ENCODE data around the gene ATP13A3. TPM values are rescaled to one million over a fixed set of nuclear protein-coding genes. Genes with fewer than 3 reads are reported as not detected.

The ATP13A3 gene
- total RNA-seq, 1 donor from 2014 or later, result 98.2 TPM

DNA sequence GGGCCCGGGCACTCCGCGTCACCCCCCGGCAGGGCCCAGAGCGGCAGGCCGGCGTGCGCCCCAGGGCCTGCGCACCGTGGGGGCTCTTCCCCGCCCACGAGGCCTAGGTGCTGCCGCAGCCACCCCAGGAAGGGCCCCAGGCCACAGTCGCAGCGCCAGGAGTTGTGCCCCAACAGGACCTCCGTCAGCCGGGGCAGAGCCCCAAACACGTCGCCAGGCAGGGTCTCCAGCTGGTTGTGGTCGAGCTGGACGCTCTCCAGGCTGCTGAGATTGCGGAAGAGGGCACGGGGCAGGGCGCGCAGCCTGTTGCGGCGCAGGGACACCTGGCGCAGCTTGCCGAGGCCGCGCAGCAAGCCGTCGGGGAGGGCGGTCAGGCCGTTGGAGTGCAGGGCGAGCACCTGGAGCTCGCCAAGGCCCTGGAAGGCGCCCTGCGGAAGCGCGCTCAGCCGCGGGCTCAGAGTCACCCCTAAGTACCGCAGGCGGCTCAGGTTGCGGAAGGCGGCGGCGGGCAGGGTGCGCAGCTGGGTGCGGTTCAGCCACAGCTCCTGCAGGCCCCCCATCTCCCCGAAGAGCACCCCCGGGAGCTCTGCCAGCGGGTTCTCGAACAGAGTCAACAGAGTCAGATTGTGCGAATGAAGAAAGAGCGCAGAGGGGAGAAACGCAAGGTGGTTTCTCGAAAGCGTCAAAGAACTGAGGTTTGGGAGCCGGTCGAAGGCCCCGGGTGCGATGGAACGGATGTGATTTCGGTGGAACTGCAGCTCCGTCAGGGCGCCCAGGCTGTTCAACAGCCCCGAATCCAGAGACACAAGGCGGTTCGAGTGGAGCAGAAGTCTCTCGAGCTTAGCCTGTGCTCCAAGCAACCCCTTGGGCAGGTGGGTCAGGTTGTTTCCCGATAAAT, 89.7 kb downstream of the ATP13A3 start:
- no peak for DNase-seq (ENCODE audit: extremely low read depth, low read depth, low spot score)

DNA sequence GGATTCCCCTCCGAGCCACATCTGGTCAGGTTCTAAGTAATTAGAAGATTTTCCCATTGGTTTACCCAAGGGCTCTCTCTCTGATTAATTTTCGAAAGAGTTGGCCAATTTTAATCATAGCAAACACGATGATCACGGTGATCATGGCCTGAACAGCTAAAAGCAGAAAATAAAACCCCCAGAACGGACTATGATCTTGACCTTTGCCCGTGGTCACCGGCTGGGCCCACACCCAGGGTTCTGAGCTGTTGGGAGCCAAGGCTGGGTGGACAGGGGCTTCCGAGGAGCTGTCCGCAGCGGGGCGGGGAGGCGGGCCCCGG, 90.3 kb downstream of the ATP13A3 start:
- DNase-seq (ENCODE audit: extremely low read depth, low read depth, low spot score), result no peak

DNA sequence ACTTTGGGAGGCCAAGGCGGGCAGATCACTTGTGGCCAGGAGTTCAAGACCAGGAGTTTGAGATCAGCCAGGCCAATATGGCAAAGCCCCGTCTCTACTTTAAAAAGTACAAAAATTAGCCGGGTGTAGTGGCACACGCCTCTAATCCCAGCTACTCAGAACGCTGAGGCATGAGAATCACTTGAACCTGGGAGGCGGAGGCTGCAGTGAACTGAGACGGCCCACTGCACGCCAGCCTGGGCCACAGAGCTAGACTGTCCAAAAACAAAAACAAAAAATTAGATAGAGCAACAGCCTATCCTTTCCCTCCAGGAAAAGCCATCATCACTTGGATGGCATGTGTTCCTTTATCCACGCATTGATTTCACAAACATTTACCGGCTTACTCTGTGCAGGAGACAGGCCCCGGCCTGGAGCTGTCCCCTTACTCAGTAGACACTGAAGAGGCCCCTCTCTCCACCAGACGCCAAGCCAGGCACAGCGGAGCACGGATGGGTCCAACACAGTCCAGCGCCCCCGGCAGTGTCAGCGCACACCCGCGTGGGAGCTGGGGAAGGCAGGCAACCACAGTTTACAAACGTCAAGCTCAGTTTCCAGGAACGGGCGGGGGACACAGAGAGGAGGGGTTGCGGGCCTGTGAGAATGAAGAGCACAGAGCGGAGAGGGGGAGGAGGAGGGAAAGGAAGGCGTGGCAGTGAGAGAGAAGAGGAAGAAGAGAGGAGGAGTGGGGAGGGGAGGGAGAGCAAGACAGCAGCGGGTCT, 90.8 kb downstream of the ATP13A3 start:
- no peak for DNase-seq (ENCODE audit: extremely low read depth, low read depth, low spot score)

DNA sequence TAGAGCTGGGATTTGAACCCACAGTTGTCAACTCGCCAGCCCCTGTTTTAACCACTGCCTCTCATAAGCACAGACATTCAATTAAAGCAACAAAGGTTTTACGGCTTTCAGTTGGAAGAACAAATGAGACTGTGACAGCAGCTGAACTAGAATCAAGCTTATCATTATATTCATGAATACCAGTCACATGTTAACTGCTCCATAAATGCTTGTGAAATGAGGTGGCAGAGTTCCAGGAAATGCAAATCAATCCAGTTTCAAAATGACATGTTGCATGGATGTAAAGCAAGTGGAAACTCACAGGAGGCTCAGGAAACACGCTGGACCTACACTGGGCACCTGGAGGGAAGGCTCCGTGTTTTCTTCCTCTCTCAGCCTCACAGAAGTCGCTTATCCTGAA, 91.6 kb downstream of the ATP13A3 start:
- DNase-seq (ENCODE audit: extremely low read depth, low read depth, low spot score), result no peak

DNA sequence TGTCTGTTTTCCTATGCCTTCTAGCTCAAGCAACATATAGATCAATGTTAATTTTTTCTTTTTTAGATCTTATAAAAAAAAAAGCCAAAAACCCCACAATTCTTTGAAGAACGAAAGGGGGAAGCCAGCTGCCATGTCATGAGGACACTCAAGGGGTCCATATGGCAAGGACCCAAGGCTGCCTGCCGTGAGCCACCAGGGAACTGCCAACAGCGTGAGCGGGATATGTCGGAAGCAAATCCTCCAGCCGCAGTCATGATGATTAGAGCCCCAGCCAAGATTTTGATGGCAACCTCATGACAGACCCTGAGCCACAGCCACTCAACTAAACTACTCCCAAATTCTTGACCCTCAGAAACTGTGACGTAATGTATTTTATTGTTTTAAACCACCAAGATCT, 94.2 kb downstream of the ATP13A3 start:
- no peak for DNase-seq (ENCODE audit: extremely low read depth, low read depth, low spot score)

DNA sequence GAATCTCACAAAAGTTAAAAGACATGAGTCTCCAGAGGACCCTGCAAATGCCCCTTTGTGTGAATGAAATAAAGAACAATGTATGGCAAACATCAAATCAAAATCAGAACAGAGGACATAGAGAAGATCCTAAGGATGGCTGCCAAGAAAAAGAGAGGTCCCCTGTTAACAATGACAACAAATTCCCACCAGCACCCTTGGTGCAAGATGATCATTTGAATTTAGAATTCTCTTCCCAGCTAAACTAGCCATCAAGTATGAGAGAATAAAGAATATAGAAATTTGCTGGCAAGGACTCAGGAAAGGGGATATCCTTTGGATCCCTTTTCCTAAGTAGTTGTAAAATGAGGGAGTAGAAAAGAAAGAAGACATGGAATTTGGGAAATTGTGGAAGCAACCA, 96.0 kb downstream of the ATP13A3 start:
- DNase-seq (ENCODE audit: extremely low read depth, low read depth, low spot score), result no peak

DNA sequence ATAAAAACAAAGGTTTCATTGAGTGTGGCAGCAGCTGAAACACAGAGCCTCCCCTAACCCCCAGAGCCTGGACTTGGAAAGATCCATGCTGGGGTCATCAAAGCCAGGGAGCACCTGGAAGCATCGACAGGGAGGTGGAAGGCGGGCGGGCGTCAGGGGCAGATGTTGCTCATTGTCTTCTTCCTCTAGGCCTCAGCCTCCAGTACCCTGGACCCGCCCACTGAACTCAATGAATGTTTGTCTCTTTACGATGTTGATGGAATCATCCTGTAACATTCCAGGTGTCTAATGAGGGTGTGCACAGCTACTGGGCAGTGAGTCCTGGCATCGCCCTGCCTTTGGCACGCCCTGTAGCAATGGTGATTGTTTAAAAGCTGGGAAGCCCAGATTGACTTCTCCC, 97.5 kb downstream of the ATP13A3 start:
- DNase-seq (ENCODE audit: extremely low read depth, low read depth, low spot score), result no peak

DNA sequence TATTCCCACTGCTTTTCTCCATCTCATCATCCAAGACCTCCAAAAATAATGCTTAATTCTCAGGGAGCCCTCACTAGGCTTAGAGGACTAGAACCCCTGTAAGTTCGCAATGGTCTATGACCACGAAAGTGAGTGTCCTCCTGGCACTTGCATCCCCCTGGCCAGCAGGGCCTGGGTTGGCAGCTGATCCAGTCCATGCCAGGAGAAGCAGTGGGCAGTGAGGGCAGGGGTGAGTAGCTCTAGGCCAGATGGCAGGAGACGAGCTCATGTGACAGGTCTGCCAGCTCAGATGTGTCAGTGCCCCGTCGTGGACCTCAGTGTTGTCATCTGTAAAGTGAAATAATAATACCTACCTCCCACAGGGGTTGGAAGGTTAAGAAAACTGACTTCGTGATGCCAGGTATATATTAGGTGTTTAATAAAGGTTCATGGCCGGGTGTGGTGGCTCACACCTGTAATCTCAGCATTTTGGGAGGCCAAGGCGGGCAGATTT, 98.8 kb downstream of the ATP13A3 start:
- no peak for DNase-seq (ENCODE audit: extremely low read depth, low read depth, low spot score)

DNA sequence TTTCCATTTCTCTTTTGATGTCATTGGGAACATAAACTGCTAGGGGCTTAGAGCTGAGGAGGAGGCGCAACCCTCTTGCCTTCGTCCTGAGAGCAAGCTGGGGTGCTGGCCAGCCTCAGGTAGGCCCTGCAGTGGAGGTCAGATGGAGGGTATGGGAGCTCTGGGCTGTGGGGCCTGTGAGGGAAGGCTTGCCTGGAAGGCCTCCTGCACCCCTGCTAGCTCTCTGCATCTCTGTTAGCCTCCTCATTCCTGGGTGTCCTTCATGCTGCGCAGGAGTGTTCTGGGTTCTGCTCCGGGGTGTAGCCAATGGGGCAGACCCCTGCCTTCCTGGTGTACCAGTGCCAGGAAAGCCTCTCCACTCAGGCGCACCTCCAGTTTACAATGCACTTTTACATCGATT, 99.5 kb downstream of the ATP13A3 start:
- no peak for DNase-seq (ENCODE audit: extremely low read depth, low read depth, low spot score)

DNA sequence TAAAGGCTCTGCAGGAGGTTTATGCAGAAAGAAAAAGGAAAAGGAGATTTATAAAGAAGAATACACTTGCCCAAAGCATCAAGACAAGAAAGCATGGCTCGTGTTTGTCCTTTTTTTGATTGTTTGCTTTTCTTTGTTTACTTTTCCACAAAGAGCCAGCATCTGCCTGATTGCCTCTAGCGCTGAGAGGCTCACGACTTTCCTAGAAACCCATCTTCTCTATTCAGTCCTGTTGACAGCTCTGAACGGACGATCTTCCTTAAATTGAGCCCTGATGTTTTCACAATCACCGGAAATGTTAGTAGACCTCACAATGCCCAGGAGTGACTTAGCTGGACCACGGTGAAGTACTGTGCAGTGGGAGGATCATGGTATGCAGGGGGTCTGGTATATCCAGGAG, 100.2 kb downstream of the ATP13A3 start:
- no peak for DNase-seq (ENCODE audit: extremely low read depth, low read depth, low spot score)

DNA sequence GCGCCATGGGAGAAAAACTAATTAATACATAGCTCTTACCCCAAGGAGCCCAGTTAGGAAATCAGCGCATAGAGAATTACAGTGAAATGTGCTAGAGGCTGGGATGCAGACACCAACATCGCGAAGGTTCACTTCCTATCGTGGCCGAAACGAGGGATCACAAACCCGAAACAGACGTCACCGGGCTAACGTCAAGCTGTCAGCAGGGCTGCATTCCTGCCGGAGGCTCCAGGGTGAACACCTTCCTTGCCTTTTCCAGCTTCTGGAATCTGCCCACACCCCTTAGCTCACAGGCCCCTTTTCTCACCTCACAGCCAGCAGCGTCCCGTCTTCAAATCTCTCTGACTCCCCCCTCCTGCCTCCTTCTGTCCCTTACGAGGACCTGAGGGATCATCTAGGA, 100.7 kb downstream of the ATP13A3 start:
- DNase-seq (ENCODE audit: extremely low read depth, low read depth, low spot score), result no peak

DNA sequence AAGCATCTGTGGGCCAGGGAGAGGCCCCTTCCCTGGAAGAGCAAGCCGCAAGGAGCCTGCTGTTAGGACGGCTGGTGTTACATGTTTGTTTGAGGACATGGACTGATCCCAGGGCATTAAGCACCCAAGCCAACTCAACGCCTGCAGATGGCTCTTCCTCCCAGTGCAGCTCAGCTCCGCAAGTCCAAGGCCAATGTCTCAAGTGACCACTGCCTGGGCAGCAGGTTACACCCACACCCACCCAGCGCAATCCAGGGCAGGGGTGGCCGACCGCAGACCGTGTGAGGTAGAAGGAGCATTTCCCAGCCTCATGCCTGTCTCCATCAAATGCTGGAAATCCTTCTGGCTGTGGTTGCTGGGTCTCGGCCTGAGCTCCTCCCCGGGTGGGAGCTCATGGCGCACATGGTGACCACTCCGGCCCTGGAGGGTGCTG, 102.2 kb downstream of the ATP13A3 start:
- no peak for DNase-seq (ENCODE audit: extremely low read depth, low read depth, low spot score)

DNA sequence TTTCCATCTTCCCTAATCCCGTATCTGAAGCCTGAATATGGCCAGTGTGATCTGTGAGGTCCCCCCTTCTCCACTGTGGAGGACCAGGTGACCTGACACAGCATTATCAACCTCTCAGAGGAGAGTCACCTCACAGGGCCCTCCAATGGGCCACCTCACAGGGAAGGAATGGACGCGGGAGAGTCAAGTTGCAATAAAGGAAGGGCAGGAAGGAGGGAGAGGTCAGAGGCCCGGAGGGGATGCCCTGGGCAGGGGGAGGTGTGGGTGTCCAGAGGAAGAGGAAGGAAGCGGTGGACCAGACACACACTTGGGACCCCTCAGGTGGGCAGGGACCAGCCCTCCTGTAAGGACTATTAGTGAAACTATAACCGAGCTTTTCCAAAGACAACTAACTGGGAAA, 102.6 kb downstream of the ATP13A3 start:
- DNase-seq (ENCODE audit: extremely low read depth, low read depth, low spot score), result no peak

DNA sequence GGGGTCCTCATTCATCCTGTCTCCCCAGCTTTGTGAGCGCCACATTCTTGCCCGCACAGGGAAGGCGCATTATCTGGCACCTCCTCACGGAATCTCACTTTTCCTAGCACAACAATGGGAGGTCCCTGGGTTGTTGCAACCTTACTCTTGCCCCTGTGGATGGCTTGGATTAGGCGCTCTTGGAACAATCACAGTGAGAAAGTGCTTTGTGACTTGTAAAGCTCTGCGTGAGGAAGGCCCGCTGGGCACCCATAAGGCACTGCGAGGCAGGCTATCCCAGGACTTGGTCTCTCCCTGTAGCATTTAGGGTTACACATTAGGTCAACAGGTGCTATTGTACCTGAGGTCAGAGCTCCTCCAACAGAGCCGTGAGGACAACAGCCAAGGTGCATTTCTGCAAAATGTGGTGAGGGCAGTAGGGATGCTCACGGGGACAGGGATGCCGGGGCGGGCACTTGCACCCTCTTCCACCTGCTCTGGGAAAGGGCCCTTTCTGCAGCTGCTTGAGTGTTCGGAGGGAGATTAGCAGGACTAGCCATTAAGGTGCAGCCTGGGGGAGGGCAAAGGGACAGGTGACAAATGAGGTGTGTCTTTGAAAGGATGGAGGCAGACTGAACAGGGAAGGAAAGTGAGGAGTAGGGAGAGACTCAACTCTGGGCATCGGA, 103.4 kb downstream of the ATP13A3 start:
- no peak for DNase-seq (ENCODE audit: extremely low read depth, low read depth, low spot score)

DNA sequence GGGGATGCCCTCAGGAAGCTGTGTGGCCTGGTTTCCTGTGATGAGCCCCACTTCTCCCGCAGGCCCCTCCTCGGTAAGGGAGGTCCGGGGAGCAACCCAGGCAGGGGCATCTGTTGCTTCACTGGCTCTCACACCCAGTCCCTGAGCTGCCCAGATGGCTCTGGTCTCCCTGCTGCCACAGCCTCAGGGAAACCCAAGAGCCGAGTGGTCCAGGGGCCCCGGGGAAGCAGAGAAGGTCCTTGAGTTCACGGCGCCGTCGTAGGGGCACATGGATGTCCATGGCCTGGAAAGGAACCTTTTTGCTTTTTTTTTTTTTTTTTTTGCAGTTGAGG, 103.9 kb downstream of the ATP13A3 start:
- DNase-seq (ENCODE audit: extremely low read depth, low read depth, low spot score), result no peak

DNA sequence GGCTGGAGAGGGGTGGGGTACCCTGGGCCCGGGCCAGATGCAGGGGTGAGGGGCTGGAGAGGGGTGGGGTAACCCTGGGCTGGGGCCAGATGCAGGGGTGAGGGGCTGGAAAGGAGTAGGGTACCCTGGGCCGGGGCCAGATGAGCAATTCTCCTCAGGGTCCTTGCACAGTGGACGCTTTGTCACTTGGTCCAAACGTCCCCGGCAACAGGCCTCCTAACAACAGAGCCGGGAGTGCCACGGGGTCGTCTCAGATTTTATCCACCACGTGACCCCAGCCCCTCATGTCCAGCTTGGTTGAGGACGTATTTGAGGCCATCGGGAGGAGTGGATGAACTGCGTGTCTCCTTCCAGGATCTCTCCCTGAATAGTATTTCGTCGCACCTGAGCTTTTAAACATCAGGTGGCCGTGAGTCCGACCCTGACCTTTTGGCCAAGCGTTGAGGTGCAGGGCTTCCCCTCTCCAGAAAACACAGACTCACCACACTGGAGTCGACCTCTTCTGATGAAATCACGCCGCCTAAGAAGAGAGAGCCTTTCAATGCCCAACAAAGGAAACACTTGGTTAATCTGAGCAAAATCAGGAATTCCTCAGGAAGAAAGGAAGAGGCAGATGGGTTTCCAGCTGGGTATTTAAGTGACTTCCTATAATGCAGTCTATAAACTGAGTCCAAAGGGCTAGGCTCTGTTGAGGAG, 104.5 kb downstream of the ATP13A3 start:
- DNase-seq (ENCODE audit: extremely low read depth, low read depth, low spot score), result no peak

DNA sequence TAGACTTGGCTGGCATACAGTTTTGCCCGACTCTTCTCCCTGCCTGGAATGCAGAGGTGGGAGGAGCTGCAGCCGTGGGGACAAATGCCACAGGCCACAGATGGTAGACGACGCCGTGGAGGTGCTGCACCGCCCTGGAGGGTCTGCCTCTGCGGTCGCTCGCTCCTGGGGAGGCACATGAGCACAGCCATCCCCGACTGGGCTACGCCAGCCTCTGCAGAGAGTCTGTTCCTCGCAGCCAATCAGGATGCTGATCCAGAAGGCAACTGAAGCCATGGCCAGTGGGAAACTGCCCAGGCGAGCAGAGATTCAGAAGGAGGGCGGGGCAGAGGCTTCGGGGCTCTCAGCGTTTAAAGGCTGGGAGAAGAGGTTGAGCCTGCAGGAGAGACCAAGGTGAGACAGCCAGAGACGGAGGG, 105.3 kb downstream of the ATP13A3 start:
- DNase-seq (ENCODE audit: extremely low read depth, low read depth, low spot score), result no peak

DNA sequence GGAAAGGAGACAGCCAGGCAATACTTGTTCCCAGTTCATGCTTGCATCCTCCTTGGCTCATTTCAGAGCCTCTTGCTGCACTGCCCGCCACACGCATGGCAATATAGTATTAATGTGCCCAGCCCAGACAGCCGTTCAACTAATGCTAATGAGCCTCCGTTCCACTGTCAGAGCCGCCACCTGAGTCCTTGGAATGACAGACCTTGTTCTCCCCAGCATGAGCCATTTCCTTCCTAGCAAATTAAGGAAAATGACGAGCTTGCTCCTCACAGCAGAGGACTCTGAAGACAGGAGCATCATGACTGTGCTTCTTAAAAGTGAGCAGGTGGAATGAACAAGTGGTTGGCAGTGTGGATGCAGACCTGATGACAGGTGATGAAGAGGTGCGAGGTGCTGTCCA, 106.5 kb downstream of the ATP13A3 start:
- DNase-seq (ENCODE audit: extremely low read depth, low read depth, low spot score), result no peak

DNA sequence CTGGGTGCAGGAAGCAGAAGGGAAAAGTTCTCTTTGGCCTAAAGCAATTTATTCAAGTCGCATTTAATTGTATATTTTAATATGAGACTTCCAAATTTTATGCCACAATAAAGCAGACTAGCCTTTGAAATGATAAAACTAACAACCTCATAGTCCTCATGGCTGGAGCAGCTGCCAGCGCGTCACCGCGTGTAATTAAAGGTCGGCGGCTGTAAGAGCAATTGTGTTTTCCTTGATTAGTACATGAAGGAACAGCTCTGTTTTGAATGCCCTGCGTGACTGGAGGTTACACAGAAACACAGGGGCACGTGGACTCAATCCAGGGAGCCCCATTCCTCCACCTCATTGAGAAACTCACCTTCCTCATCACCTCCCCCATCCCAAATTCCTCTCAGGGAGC, 107.2 kb downstream of the ATP13A3 start:
- no peak for DNase-seq (ENCODE audit: extremely low read depth, low read depth, low spot score)

DNA sequence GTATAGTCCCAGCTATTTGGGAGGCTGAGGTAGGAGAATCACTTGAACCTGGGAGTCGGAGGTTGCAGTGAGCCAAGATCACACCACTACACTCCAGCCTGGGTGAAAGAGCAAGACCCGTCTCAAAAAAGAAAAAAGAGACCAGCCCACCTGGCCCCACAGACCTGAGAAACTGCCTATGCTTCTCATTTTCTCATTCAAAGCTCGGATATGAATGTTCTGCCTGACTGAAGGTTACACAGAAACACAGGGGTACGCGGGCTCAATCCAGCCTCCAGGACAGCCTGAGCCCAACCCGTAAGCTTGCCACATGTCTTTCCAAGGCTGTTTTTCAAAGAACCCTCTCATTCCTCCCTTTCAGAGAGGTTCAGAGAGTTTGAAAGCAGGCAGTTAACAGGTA, 107.6 kb downstream of the ATP13A3 start:
- DNase-seq (ENCODE audit: extremely low read depth, low read depth, low spot score), result no peak

DNA sequence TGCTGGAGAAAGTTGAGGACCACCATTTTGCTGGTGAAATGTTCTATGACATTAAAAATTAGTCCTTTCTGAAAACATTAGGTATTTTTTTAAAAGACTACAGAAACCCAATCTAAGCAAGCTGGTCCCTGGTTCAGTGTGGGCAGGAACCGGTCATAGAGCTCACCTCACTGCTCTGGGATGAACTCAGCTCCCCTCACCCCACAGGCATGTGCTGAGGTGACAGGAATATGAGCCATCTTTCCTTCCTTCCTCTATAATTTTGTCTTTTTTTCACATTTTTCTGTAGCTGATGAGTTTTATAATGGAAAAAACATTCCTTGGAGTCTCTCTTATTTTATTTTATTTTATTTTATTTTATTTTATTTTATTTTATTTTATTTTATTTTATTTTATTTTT, 109.1 kb downstream of the ATP13A3 start:
- no peak for DNase-seq (ENCODE audit: extremely low read depth, low read depth, low spot score)

Data from glomerular endothelial cell (primary cell).